Measurements from ENCODE around the gene SMYD5. TPM values are rescaled to one million over a fixed set of nuclear protein-coding genes. Genes with fewer than 3 reads are reported as not detected.

SMYD5 gene
- total and polyA plus RNA-seq, 9 of the 15 experiments (the other 6 are each of a cell fraction or from before 2014, with no cell fraction given): 11.4 to 56.8 (median 32.0) TPM

GRCh38 chr2:73260338-73260984 is 46.4 kb downstream of the SMYD5 start (continued):
- TF ChIP-seq SMARCA5 (IDR thresholded peaks at IDR 0.05) (peak; percentile 26; the same call in 1 of the 2 replicates), SAFB (IDR thresholded peaks at IDR 0.05; ENCODE audit: borderline replicate concordance, low read depth, low read length) (no peak), TOE1 (IDR thresholded peaks at IDR 0.05; ENCODE audit: borderline replicate concordance) (0 out of 2 replicates have a peak, but pooled peaks have one; percentile 17), TOE1 (CRISPR knock-in tag; IDR thresholded peaks at IDR 0.05; ENCODE audit: borderline replicate concordance, low read depth) (no peak), CTBP1 (IDR thresholded peaks at IDR 0.05; ENCODE audit: borderline replicate concordance) (peak; percentile 38; the same call in 1 of the 2 replicates), SMC3 (conservative IDR thresholded peaks at IDR 0.05; ENCODE audit: insufficient read depth, low read depth, low read length) (peak; percentile 71), ZNF324 (CRISPR knock-in tag; IDR thresholded peaks at IDR 0.05) (no peak), POLR2AphosphoS5 (IDR thresholded peaks at IDR 0.05; ENCODE audit: control insufficient read depth, insufficient read depth, low read depth, low read length) (no peak), ZNF197 (CRISPR knock-in tag; IDR thresholded peaks at IDR 0.05; ENCODE audit: low read depth) (no peak), MXI1 (IDR thresholded peaks at IDR 0.05; ENCODE audit: low read depth, low read length) (no peak), RB1 (IDR thresholded peaks at IDR 0.05; ENCODE audit: low read depth) (peak; percentile 19; the same call in 1 of the 2 replicates), ZNF212 (CRISPR knock-in tag; IDR thresholded peaks at IDR 0.05) (no peak), TCF7 (IDR thresholded peaks at IDR 0.05; ENCODE audit: borderline replicate concordance) (no peak), FOXP4 (CRISPR knock-in tag; IDR thresholded peaks at IDR 0.05; ENCODE audit: borderline replicate concordance) (no peak), ELF2 (CRISPR knock-in tag; IDR thresholded peaks at IDR 0.05) (no peak), HNRNPLL (IDR thresholded peaks at IDR 0.05; ENCODE audit: low read depth, low read length, poor library complexity, severe bottlenecking) (no peak), ATF7 (IDR thresholded peaks at IDR 0.05) (no peak), PTBP1 (IDR thresholded peaks at IDR 0.05; ENCODE audit: low read depth, low read length) (no peak), MNT (conservative IDR thresholded peaks at IDR 0.05) (peak; percentile 30 to 71; a peak in 3 of 4 replicates), ZNF12 (CRISPR knock-in tag; IDR thresholded peaks at IDR 0.05) (no peak), CBFB (CRISPR knock-in tag; IDR thresholded peaks at IDR 0.05) (no peak)
- TF ChIP-seq, protein P1, sequence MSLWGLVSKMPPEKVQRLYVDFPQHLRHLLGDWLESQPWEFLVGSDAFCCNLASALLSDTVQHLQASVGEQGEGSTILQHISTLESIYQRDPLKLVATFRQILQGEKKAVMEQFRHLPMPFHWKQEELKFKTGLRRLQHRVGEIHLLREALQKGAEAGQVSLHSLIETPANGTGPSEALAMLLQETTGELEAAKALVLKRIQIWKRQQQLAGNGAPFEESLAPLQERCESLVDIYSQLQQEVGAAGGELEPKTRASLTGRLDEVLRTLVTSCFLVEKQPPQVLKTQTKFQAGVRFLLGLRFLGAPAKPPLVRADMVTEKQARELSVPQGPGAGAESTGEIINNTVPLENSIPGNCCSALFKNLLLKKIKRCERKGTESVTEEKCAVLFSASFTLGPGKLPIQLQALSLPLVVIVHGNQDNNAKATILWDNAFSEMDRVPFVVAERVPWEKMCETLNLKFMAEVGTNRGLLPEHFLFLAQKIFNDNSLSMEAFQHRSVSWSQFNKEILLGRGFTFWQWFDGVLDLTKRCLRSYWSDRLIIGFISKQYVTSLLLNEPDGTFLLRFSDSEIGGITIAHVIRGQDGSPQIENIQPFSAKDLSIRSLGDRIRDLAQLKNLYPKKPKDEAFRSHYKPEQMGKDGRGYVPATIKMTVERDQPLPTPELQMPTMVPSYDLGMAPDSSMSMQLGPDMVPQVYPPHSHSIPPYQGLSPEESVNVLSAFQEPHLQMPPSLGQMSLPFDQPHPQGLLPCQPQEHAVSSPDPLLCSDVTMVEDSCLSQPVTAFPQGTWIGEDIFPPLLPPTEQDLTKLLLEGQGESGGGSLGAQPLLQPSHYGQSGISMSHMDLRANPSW (CRISPR knock-in tag; IDR thresholded peaks at IDR 0.05): no peak
- TF ChIP-seq, protein P2, sequence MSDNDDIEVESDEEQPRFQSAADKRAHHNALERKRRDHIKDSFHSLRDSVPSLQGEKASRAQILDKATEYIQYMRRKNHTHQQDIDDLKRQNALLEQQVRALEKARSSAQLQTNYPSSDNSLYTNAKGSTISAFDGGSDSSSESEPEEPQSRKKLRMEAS (CRISPR knock-in tag; IDR thresholded peaks at IDR 0.05): peak; percentile 77

Measured in K562 (cell line).